Dendritic cell treated with granulocyte-macrophage colony-stimulating factor and Interleukin-4, amounts not matched to agents 40 ng/mL and 50 ng/mL, for 4 days (primary cell): ENCODE measurements around the gene TBXAS1.
"Not testable (repeated sequence)": the region's sequence is repeated elsewhere in the genome, so short reads cannot be mapped to it uniquely, and the experiment has no call there.

Experiments used
- H3K27ac Mint-ChIP-seq: one replicate; pipeline ENCODE4 v1.8.0; 2022; ENCODE audit warnings: mild to moderate bottlenecking, mixed read lengths
- H3K27me3 Mint-ChIP-seq: one replicate; pipeline ENCODE4 v1.8.0; 2022; ENCODE audit warnings: mild to moderate bottlenecking, mixed read lengths
- H3K36me3 Mint-ChIP-seq: one replicate; pipeline ENCODE4 v1.8.0; 2022; ENCODE audit warnings: low read depth, mixed read lengths
- H3K4me1 Mint-ChIP-seq: one replicate; pipeline ENCODE4 v1.8.0; 2022; ENCODE audit warnings: low read depth, mixed read lengths
- H3K4me3 Mint-ChIP-seq: one replicate; pipeline ENCODE4 v1.8.0; 2022; ENCODE audit warnings: mild to moderate bottlenecking, moderate library complexity, mixed read lengths
- H3K9me3 Mint-ChIP-seq: one replicate; pipeline ENCODE4 v1.8.0; 2022; ENCODE audit warnings: mixed read lengths
- intact Hi-C: fragments of 100-400 bp; cut with micrococcal nuclease; formaldehyde crosslinking; loops from one replicate; pipeline ENCODE4 v1.15.0; 2022

The TBXAS1 gene

DNA sequence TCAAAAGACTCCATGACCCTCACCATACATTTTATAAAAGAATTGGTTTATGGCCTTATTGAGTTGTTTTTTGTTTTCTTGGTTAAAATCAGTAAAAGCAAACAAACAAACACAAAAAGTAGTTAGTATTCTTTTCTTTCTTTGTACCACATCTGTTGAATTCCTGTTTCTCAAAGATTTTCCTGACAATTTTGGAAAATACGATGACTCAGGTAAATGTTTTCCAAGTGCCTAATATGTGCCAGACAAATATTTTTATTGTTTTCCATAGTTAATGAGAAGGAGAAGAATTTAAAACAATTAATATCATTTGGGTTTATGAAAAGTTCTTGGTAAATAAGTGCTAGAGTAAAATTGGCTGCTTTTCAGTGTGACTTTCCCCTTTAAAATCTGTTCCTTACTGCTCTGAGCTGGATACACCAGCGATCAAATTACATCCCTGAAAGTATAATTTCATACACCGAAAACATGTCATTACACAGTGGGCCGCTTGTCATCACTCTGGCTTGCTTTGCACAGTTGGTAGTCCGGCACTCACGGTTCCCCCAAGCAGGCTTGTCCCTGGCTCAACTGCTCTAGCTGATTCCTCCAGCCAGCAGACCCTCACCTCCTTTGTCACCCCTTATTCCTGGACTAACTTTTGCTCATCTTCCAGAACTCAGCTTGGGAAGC lies 80.5 kb downstream of the TBXAS1 start:
- no peak overlapping the region for H3K27ac Mint-ChIP-seq
- intact Hi-C loops = no loop called here
- H3K36me3 Mint-ChIP-seq = peaks cover 84% of the 10 kb centered on the region
- H3K4me3 Mint-ChIP-seq = no peak overlapping the region
- no peaks in the 10 kb centered on the region for H3K27me3 Mint-ChIP-seq
- H3K4me1 Mint-ChIP-seq = peaks cover 45% of the 10 kb centered on the region
- no peaks in the 10 kb centered on the region for H3K9me3 Mint-ChIP-seq

DNA sequence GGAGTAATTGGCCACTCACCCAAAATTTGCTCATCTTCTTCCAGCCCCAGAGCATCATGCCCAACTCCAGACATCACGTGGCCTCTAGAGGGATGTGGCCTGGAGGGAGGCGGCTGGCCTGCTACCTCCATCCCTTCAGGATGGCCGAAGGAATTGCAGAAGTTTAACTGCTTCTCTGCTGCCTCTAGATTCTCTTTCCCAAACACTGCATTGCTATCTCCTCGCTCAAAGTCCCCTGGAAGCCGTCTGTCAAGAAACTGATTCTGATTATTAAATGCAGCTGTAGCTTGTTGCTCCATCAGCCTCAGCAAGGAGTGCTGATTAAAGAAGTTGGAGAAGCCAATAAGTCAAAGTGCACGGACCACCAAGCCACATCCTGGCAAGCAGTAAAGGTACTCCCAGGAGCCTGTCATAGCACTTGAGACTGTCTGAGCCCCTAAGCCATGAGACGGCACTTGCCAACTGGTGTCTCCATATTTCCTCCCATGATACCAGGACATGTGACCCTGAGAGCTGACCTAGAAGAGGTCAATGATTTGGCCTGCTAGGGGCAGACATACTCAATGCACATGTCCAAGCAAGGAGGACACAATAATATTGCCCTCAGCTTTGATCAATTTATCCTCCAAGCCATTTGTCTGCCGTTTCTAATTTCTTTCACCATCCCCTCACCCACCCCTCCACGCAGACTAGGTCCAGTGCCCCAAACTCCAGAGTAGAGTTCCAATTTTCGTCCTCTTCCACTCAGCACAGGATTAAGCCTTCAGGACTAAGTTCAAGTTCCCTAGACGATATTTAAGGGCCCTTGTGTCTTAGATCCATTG lies 84.2 kb downstream of the TBXAS1 start:
- Mint-ChIP-seq H3K9me3 (no peaks in the 10 kb centered on the region), H3K27me3 (no peaks in the 10 kb centered on the region), H3K4me1 (peaks cover 61% of the 10 kb centered on the region), H3K4me3 (no peak overlapping the region), H3K36me3 (peaks cover 97% of the 10 kb centered on the region), H3K27ac (no peak overlapping the region)
- intact Hi-C loops = no loop called here

- Mint-ChIP-seq H3K4me3 (no peak overlapping the region), H3K36me3 (peaks cover 99% of the 10 kb centered on the region), H3K9me3 (no peaks in the 10 kb centered on the region), H3K27ac (no peak overlapping the region), H3K27me3 (no peaks in the 10 kb centered on the region), H3K4me1 (peaks cover 60% of the 10 kb centered on the region)
- intact Hi-C loops = no loop called here
These were observed 84.7 kb downstream of the TBXAS1 start for GRCh38 chr7:139913845-139914135.

DNA sequence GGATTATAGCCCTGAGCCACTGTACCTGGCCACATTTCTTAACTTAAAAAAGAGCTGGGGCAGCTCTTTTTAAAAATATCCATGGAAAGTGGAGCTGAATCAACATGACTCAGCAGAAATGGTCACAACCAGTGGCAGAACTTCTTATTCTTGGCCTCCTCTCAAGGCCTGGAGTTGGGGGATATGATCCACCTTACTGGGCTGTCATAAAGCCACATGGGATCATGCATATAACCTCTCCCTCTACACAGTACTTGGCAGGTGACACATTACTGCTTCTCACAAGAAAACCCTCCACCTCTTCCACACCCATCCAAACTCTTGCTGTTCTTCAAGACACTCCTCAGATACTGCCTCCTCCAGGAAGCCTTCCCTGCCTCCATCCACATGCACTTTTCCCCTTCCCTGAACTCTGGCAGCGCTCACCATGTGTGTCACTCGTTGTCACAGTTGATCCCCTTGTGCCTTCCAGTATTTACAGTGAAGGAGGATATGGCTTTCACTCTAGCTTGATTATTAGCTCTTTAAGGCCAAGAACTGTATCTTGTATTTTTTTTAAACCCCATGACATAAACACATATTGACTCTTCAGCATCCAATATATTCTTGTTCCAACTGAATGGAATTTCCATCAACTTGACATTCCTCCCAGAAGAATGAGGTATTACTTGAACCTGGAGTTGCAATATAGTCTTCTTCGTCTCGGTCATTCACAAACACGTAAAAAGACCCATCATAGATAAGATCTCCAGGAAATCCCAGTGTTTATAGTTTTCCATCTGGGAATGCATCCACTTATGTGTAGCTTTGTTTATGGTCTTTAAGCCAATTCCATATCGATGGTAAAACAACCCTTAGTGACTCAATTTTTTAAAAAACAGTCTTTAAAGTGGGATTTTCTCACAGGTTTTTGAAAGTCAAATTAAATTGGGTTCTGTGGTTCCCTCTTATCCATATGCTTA lies 85.5 kb downstream of the TBXAS1 start:
- Mint-ChIP-seq H3K36me3 (peaks cover 99% of the 10 kb centered on the region), H3K4me1 (peaks cover 56% of the 10 kb centered on the region), H3K27ac (peak overlapping the region; percentile 42), H3K27me3 (no peaks in the 10 kb centered on the region), H3K4me3 (no peak overlapping the region), H3K9me3 (no peaks in the 10 kb centered on the region)
- intact Hi-C loops = no loop called here

DNA sequence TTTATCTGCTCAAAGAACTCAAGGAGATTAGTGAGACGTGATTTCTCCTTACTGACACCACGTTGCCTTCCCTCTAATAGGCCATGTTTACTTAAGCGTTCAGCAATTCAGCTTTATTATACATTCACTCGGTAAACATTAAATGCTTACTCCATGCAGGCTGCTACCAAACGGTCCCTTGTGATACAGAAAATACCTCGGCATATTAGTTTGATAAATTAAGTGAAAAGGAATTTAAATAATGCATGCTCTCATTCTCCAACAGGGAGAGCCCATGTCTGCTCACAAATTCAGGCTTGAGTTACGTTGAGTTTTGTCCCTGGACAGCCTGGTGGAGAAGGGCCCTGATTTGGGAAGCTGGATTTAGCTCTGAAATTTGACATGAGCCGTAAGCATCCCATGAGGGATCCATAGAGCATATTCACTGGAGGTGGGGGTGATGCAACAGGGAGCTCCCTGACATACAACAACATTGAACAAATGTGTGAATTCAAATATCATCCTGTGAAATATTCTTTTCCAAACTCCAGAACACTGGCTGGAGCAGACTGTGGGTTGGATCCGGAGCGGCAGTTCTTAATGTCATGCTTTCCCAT lies 86.3 kb downstream of the TBXAS1 start:
- Mint-ChIP-seq H3K27ac (peak overlapping the region; percentile 56), H3K9me3 (no peaks in the 10 kb centered on the region), H3K4me1 (peaks cover 56% of the 10 kb centered on the region)

DNA sequence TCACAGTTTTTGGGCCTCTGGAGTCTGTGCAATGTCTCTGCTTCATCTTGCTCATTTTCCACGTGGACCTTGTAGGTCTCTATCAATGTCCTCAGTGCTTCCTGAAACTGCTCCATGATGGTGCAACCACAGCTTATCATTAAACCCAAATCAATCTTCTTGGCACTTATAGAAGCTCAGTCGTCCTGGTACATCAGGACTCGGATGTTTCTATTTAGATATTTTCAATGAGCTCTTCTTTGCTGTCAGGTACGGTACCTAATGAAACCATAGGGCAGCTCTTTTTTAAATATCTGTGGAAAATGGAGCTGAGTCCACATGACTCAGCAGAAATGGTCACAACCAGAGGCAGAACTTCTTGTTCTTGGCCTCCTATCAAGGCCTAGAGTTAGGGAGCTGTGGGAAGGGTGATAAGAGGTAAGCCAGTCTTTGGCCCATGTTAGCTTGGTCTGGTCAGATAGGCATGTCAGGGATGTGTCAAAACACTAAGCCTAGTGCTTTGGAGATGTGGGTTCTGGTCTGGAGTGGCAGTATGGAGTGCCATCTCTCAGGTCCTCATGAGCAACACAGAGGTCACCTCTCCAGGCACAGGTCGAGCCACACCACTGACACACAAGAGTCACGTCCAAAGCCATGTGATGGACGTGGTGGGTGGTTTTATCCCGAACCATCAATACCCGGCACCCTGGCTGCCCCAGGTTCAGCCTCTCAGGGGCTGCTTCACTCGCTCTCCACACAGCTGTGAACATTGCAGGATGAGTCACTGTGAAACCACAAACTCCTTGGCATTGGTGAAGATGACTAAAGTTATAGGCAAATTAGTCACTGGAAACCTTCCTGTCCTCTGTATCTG lies 87.0 kb downstream of the TBXAS1 start:
- intact Hi-C loops = no loop called here
- Mint-ChIP-seq H3K4me1 (peaks cover 56% of the 10 kb centered on the region), H3K9me3 (no peaks in the 10 kb centered on the region), H3K4me3 (no peak overlapping the region), H3K27ac (peak overlapping the region; percentile 56), H3K27me3 (no peaks in the 10 kb centered on the region), H3K36me3 (peaks cover 99% of the 10 kb centered on the region)

More for the DNA sequence above, 86.3 kb downstream of the TBXAS1 start:
- Mint-ChIP-seq H3K4me3 (no peak overlapping the region), H3K36me3 (peaks cover 99% of the 10 kb centered on the region), H3K27me3 (no peaks in the 10 kb centered on the region)
- intact Hi-C loops = no loop called here

DNA sequence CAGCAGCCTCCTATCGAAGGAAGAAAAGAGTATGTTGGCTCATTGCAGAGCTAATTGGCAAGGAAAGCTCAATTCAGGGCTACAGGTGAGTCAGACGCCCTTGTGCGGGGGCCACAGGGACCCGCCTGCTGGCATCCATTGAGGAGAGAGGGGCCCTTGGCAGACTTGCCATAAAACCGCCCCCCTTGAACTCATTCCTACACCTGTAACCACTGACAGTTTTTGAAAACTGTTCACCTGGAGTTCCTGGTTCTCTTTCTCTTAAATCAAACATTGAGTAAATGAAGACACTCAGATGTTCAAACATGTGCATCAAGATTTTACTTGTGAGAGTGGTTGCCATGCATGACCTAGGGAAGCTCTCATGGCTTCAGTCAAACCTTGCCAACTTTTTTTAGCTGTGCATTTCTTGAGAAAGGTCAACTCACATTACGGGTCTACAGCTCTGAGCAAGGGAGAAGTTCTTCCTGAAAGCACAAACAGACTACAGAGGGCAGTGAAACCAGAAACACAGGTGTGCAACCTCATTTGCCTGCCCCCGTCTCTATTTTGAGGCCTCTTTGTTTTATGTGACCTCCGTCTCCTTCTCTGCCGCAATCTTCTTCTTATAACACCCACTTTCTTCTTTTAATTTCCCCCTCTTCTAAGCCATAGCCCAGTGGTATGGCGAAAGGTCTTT lies 87.8 kb downstream of the TBXAS1 start:
- Mint-ChIP-seq H3K36me3 (peaks cover 99% of the 10 kb centered on the region), H3K27ac (peak overlapping the region; percentile 56), H3K4me3 (no peak overlapping the region), H3K27me3 (no peaks in the 10 kb centered on the region), H3K4me1 (peaks cover 56% of the 10 kb centered on the region), H3K9me3 (no peaks in the 10 kb centered on the region)
- intact Hi-C loops = no loop called here

GRCh38 chr7:139917851-139918250 lies 88.8 kb downstream of the TBXAS1 start:
- Mint-ChIP-seq H3K4me3 (no peak overlapping the region), H3K9me3 (no peaks in the 10 kb centered on the region), H3K4me1 (peaks cover 59% of the 10 kb centered on the region), H3K27ac (no peak overlapping the region), H3K27me3 (no peaks in the 10 kb centered on the region), H3K36me3 (peaks cover 99% of the 10 kb centered on the region)
- intact Hi-C loops = no loop called here

DNA sequence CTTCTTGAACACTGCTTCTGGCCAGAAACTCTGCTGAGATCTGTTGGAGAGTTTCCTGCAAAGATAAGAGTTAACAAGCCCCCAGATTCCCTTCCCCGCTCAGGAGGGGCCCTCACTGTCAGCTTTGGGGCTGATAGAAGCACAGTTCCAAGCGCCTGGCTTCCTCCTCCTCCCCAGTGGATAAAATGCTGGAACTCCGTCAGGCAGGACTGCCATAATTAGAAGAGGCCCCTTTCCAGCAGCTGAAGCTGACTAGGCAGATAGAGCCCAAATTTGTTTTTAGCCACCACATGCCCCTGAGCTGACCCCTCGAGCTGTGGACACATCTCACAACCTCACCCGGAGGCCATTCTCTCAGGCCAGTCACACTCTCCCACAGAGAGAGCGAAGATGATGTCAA lies 89.4 kb downstream of the TBXAS1 start:
- intact Hi-C loops = no loop called here
- Mint-ChIP-seq H3K4me1 (peaks cover 59% of the 10 kb centered on the region), H3K4me3 (no peak overlapping the region)

DNA sequence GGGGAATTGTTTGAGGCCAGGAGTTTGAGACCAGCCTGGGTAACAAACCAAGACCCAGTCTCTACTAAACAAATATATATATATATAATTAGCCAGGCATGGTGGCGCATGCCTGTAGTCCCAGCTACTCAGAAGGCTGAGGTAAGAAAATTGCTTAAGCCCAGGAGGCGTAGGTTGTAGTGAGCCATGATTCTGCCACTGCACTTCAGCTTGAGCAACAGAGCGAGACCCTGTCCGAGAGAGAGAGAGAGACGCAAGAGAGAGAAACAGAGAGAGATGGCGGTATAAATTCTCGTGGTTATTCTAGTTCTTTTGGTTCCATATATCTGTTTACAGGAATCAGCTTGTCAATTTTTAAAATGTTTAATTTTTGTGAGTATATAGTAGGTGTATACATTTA lies 94.0 kb downstream of the TBXAS1 start:
- Mint-ChIP-seq H3K9me3 (no peaks in the 10 kb centered on the region), H3K36me3 (peaks cover 90% of the 10 kb centered on the region), H3K27ac (no peak overlapping the region), H3K27me3 (no peaks in the 10 kb centered on the region), H3K4me3 (no peak overlapping the region), H3K4me1 (peaks cover 46% of the 10 kb centered on the region)
- intact Hi-C loops = no loop called here

More for the DNA sequence above, 89.4 kb downstream of the TBXAS1 start:
- Mint-ChIP-seq H3K27ac (no peak overlapping the region), H3K27me3 (no peaks in the 10 kb centered on the region), H3K9me3 (no peaks in the 10 kb centered on the region), H3K36me3 (peaks cover 99% of the 10 kb centered on the region)

DNA sequence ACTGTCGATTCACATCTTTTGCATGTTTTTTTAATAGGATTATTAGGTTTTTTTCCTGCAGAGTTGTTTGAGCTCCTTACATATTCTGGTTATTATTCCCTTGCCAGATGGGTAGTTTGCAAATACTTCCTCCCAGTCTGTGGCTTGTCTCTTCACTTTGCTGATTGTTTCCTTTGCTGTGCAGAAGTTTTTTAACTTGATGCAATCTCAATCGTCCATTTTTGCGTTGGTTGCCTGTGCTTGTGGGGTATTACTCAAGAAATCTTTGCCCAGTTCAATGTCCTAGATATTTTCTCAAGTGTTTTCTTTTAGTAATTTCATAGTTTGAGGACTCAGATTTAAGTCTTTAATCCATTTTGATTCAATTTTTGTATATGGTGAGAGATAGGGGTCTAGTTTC lies 95.4 kb downstream of the TBXAS1 start:
- H3K4me3 Mint-ChIP-seq = no peak overlapping the region
- H3K27ac Mint-ChIP-seq = no peak overlapping the region
- intact Hi-C loops = no loop called here
- peaks cover 45% of the 10 kb centered on the region for H3K4me1 Mint-ChIP-seq
- H3K9me3 Mint-ChIP-seq = no peaks in the 10 kb centered on the region
- no peaks in the 10 kb centered on the region for H3K27me3 Mint-ChIP-seq
- peaks cover 91% of the 10 kb centered on the region for H3K36me3 Mint-ChIP-seq

- H3K27ac Mint-ChIP-seq, H3K27me3 Mint-ChIP-seq, H3K4me3 Mint-ChIP-seq, intact Hi-C loops, H3K9me3 Mint-ChIP-seq: not testable (repeated sequence)
- peaks cover 91% of the 10 kb centered on the region for H3K36me3 Mint-ChIP-seq
- H3K4me1 Mint-ChIP-seq = peaks cover 47% of the 10 kb centered on the region
These were observed 100.2 kb downstream of the TBXAS1 start for GRCh38 chr7:139929221-139929620.
